Measurements from ENCODE around the gene RDM1.

Gene RDM1

GRCh38 chr17:35947156-35947585 lies 16.6 kb upstream of the RDM1 start:
- ATAC-seq, result peak; percentile 97

GRCh38 chr17:35944151-35944550 lies 13.6 kb upstream of the RDM1 start:
- ATAC-seq, result no peak

More at GRCh38 chr17:35947156-35947585, 16.6 kb upstream of the RDM1 start:
- TF ChIP-seq ZNF70 (CRISPR knock-in tag; IDR thresholded peaks at IDR 0.05), result no peak
- no peak for TF ChIP-seq ZFP30 (CRISPR knock-in tag; IDR thresholded peaks at IDR 0.05)
- no peak for TF ChIP-seq SNAI2 (CRISPR knock-in tag; IDR thresholded peaks at IDR 0.05)
- TF ChIP-seq CREB5 (CRISPR knock-in tag; IDR thresholded peaks at IDR 0.05; ENCODE audit: low read depth), result no peak
- TF ChIP-seq TCF4 (CRISPR knock-in tag; IDR thresholded peaks at IDR 0.05; ENCODE audit: borderline replicate concordance), result no peak
- TF ChIP-seq RARB (CRISPR knock-in tag; IDR thresholded peaks at IDR 0.05), result no peak
- TF ChIP-seq ZNF565 (CRISPR knock-in tag; conservative IDR thresholded peaks at IDR 0.05; ENCODE audit: low read depth), result no peak
- no peak for TF ChIP-seq ZNF8 (CRISPR knock-in tag; IDR thresholded peaks at IDR 0.05)
- no peak for TF ChIP-seq POU6F1 (CRISPR knock-in tag; IDR thresholded peaks at IDR 0.05; ENCODE audit: borderline replicate concordance, low read depth)
- TF ChIP-seq GLIS3 (CRISPR knock-in tag; IDR thresholded peaks at IDR 0.05), result no peak
- no peak for TF ChIP-seq TSHZ2 (CRISPR knock-in tag; IDR thresholded peaks at IDR 0.05)
- no peak for TF ChIP-seq PATZ1 (CRISPR knock-in tag; IDR thresholded peaks at IDR 0.05; ENCODE audit: borderline replicate concordance)
- no peak for TF ChIP-seq TOX (CRISPR knock-in tag; IDR thresholded peaks at IDR 0.05; ENCODE audit: borderline replicate concordance)
- no peak for TF ChIP-seq CSDC2 (CRISPR knock-in tag; IDR thresholded peaks at IDR 0.05)
- TF ChIP-seq ESRRG (CRISPR knock-in tag; IDR thresholded peaks at IDR 0.05), result no peak

More at GRCh38 chr17:35944151-35944550, 13.6 kb upstream of the RDM1 start:
- TF ChIP-seq TSHZ2 (CRISPR knock-in tag; IDR thresholded peaks at IDR 0.05) (no peak), OSR1 (CRISPR knock-in tag; IDR thresholded peaks at IDR 0.05) (no peak), PPARA (CRISPR knock-in tag; IDR thresholded peaks at IDR 0.05; ENCODE audit: borderline replicate concordance) (no peak), ESRRG (CRISPR knock-in tag; IDR thresholded peaks at IDR 0.05) (no peak), ZNF70 (CRISPR knock-in tag; IDR thresholded peaks at IDR 0.05) (no peak), ISL1 (CRISPR knock-in tag; IDR thresholded peaks at IDR 0.05) (no peak), ZC3H10 (CRISPR knock-in tag; IDR thresholded peaks at IDR 0.05) (no peak), ZNF565 (CRISPR knock-in tag; conservative IDR thresholded peaks at IDR 0.05; ENCODE audit: low read depth) (no peak), RARB (CRISPR knock-in tag; IDR thresholded peaks at IDR 0.05) (no peak), CSRNP3 (CRISPR knock-in tag; IDR thresholded peaks at IDR 0.05) (no peak), TOX (CRISPR knock-in tag; IDR thresholded peaks at IDR 0.05; ENCODE audit: borderline replicate concordance) (no peak), ARNTL (CRISPR knock-in tag; IDR thresholded peaks at IDR 0.05; ENCODE audit: borderline replicate concordance, low read depth) (no peak), CSDC2 (CRISPR knock-in tag; IDR thresholded peaks at IDR 0.05) (no peak)

All from SK-N-SH treated with all-trans-retinoic acid at 6 μM for 48 hours (cell line).